H1 (cell line): ENCODE results near the gene LEFTY1.

Experiments used
- CHD1 ChIP-seq: IDR thresholded peaks from 2 replicates; pipeline ENCODE4 v1.6.1; 2012; ENCODE audit warnings: low read depth, low read length, improper control_type of control experiment
- POLR2A ChIP-seq, 2 experiments: IDR thresholded peaks; 1 replicate in 1 of 2; 2 replicates in 1 of 2; pipeline ENCODE4 v1.6.1; 2011; ENCODE audit warnings: low read depth in 2 of 2, low read length in 2 of 2, mild to moderate bottlenecking in 2 of 2; ENCODE audit errors: control extremely low read depth in 1 of 2
- YY1 ChIP-seq: IDR thresholded peaks from 2 replicates; pipeline ENCODE4 v1.6.1; 2011; ENCODE audit warnings: low read depth, mild to moderate bottlenecking, low read length
- TF ChIP-seq, protein P1 (sequence below), 3 experiments: IDR thresholded peaks; 1 replicate in 2 of 3; 2 replicates in 1 of 3; pipeline versions ENCODE4 v1.5.1 to v1.6.1; 2011; ENCODE audit warnings: low read length in 3 of 3, mild to moderate bottlenecking in 3 of 3, inconsistent platforms in 2 of 3, low read depth in 1 of 3, moderate library complexity in 1 of 3; ENCODE audit not compliant: insufficient read depth in 1 of 3; ENCODE audit errors: control extremely low read depth in 1 of 3

DNA sequence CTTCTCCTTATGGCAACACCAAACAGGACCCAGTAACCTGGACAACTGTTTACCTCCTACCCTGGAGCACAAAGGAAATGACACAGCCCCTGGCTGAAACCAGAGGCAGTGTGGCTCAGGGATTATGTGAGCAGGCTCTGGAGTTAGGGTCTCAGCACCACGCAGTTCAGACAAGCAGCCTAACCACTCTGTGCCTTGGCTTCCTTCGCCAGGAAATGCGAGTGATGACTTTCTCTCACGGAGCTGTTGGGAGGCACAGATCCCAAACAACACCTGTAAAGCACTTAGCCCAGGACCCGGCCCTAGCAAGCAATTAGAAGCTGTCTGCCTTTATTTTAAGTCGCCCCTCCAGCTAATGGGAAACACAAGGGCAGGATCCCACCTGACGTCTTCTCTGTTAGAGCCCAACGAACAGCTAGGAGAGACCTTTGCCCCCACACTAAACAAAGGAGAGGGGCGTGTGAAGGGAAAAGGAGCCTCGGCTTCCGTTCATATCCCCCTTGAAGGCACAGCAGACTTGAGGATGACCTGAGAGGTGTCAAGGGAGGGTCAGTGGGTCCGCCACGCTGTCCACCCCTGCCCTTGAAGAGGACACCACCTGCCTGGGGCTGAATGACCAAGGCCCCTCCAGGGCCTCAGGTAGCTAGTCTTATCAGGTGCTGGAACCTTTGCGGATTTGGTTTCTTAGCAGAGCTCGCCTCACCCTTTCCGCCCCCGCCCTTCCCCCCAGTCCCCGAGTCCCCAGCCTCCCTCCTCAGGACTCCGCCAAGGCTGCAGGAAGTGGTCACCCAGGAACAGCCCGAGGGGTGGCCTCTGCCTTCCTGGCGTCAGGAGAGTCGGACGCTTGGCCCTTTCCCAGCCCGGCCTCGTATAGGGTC is 7.6 kb downstream of the LEFTY1 start:
- TF ChIP-seq CHD1 = no peak
- TF ChIP-seq, protein P1, sequence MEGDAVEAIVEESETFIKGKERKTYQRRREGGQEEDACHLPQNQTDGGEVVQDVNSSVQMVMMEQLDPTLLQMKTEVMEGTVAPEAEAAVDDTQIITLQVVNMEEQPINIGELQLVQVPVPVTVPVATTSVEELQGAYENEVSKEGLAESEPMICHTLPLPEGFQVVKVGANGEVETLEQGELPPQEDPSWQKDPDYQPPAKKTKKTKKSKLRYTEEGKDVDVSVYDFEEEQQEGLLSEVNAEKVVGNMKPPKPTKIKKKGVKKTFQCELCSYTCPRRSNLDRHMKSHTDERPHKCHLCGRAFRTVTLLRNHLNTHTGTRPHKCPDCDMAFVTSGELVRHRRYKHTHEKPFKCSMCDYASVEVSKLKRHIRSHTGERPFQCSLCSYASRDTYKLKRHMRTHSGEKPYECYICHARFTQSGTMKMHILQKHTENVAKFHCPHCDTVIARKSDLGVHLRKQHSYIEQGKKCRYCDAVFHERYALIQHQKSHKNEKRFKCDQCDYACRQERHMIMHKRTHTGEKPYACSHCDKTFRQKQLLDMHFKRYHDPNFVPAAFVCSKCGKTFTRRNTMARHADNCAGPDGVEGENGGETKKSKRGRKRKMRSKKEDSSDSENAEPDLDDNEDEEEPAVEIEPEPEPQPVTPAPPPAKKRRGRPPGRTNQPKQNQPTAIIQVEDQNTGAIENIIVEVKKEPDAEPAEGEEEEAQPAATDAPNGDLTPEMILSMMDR (IDR thresholded peaks at IDR 0.05; ENCODE audit: control extremely low read depth in 1 of 3, insufficient read depth in 1 of 3, low read depth in 1 of 3, low read length in 3 of 3) = no peak
- TF ChIP-seq POLR2A (IDR thresholded peaks at IDR 0.05; ENCODE audit: control extremely low read depth in 1 of 2, low read depth in 2 of 2, low read length in 2 of 2) = no peak
- no peak for TF ChIP-seq YY1
